GM18951 (cell line): Measurements from ENCODE around the gene ABL2.
A peak's percentile ranks its signal among the peaks of the same experiment; 100 is the strongest.
"Not testable (repeated sequence)": the region's sequence is repeated elsewhere in the genome, so short reads cannot be mapped to it uniquely, and the experiment has no call there.

Experiments used
- POLR2A ChIP-seq: IDR thresholded peaks from 4 replicates; pipeline ENCODE4 v1.6.1; 2011; ENCODE audit warnings: mild to moderate bottlenecking; ENCODE audit not compliant: insufficient read length, insufficient read depth; ENCODE audit errors: extremely low read depth
- in situ Hi-C: fragments of 300-500 bp; cut with MboI; formaldehyde crosslinking; loops from one replicate; pipeline ENCODE4 v1.12.0; 2022; ENCODE audit warnings: low sequenced_read_pairs, mixed read lengths, inconsistent platforms; ENCODE audit not compliant: unreplicated experiment

The ABL2 gene

DNA sequence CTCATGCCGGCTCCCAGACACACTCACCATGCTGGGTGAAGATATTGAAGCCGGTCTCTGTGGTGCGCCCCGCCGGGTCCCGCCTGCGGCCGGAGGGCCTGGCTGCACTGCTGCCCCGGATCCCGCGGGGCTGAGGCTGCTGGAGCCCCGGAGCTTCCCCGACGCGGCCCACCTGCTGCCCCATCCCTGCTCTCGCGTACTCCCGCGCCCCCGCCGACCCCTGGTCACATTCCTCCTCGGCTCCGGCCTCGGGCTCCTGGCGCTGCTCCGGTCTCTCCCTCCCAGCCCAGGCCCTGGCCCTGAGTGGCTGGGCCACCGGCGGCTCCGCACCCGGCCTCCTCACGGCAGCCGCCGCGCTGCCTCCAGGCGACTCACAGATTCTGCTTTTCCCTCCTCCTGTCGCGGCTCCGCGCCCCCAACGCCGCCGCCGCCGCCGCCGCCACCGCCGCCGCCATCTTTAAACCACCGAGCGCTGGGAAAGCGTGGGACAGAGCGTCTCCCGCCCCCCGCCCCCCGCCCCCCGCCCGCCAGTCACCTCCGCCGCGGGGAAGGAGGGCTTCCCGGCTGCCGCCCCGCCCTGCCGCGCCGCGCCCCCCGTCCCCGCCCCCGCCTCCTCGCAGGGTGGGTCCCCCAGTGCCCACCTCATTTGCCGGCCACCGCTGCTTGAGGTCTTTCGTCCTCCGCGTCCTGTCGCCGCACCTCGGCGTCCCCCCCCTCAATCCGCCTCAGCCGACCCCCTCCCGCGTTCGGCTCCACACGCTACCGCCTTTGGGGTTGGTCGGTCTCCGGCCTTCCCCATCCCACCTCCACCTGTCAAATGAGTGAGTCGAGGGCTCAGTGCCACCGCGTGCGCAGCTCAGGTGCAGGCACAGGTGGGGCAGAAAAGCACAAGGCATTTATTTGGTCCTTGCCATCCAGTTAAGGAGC, at the start of gene ABL2:
TSS of gene ABL2 (minus strand) at position 464 of the 927 bp plus-strand sequence. CDS start at position 184, 280 bp downstream.
- in situ Hi-C loops = no loop called here
- TF ChIP-seq POLR2A = peak; percentile 52

- in situ Hi-C loops = no loop called here
- no peak for TF ChIP-seq POLR2A
These were observed 49.4 kb upstream of the ABL2 start for GRCh38 chr1:179278920-179279319.

DNA sequence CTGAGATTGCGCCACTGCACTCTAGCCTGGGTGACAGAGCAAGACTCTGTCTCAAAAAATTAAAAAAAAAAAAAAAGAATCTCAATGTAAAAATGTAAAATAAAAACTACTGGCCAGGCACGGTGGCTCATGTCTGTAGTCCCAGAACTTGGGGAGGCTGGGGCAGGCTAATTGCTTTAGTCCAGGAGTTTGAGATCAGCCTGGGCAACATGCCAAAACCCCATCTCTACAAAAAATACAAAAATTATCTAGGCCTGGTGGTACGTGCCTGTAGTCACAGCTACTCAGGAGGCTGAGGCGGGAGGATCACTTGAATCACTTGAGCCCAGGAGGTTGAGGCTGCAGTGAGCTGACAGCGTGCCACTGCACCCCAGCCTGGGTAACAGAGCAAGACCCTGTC, 44.9 kb upstream of the ABL2 start:
- in situ Hi-C loops = loop anchor here (25.0 kb wide), 1 partner anchor 538 kb away; no protein-coding TSS in a partner anchor

DNA sequence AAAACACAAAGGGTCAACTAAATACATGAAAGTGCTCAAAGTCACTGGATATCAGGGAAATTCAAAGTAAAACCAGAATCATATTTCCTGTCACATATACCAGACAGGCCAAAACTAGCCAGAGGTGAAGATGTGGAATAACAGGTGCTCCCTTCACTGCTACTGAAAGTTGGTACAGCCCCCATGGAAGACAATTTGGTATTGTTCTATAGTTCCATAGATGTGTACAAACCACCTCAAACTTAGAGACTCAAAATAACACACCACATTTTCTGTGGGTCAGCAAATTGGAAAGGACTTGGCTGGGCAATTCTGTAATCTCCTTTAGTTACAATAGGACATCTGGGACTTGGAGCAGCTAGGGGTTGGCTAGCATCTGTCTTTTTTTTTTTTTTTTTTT, 39.6 kb upstream of the ABL2 start:
- no peak for TF ChIP-seq POLR2A
- in situ Hi-C loops = loop anchor here (25.0 kb wide), 1 partner anchor 543 kb away; no protein-coding TSS in a partner anchor

- no peak for TF ChIP-seq POLR2A
- in situ Hi-C loops = loop anchor here (25.0 kb wide), 1 partner anchor 548 kb away; no protein-coding TSS in a partner anchor
These were observed 35.0 kb upstream of the ABL2 start for GRCh38 chr1:179264507-179264906.

DNA sequence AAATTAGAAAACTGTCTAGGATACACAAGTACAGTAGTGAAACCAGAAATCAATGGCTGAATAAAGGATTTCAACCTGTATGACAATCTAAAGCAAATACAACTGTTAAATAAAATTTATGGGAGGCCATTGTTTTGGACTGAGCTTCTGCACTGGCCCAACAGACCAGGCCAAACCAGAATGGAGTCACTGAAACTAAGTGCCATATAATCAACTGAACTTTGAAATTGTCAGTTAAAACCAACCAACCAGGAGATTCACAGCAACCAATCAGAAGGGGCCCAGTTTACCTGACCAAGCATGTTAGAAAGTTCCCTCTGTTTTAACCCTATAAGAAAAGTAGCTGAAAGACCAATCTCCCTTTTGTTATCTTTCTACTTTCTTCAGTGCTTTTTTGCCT, 33.6 kb upstream of the ABL2 start:
- in situ Hi-C loops = loop anchor here (25.0 kb wide), 1 partner anchor 549 kb away; no protein-coding TSS in a partner anchor
- no peak for TF ChIP-seq POLR2A

DNA sequence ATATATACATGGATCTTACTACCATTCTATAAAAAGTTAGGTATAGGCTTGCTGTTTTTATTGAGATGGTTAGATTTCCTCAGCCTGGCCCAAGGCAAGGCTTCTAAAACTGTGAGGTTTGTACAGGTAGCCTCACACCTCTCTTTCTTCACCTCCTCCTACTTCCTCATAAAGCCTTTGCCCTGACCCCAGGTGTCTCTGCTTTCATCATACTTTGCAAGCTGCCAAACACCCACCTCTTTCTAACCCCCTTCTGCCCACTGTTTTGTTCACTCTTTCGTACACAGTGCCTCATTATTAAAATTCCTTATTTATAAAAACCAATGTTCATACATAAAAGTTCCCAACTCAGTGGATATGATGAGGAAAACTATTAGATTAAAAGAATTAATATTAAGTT, 32.7 kb upstream of the ABL2 start:
- no peak for TF ChIP-seq POLR2A
- in situ Hi-C loops = loop anchor here (25.0 kb wide), 1 partner anchor 550 kb away; no protein-coding TSS in a partner anchor

DNA sequence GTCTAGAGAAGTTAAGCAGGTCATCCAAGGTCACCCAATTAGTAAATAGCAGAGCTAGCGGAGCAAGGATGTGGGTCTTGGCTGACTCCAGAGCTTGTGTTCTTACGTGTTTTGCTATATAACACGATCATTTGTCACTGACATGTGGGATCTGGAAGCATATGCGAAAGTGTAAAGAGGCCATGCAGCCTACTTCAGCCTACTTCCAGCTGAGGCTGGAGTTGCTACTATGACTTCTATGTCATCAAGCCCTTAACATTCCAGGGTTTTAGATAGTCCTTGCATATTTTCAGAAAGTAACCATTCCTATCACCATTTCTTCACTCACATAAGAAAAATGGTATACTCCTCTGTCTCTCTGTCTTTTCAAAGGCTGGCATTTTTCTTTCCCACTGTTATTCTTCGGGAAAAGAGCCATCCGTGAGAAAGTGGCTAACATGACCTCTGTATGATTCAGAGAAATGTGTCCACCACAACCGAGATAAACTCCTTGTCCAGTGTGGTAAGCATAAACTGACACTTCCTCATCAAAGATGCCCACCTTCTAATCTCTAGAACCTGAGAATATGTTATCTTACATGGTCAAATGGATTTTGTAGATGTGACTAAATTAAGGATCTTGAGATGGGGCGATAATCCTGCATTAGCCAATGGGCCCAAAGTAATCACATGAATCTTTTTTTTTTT, 24.0 kb upstream of the ABL2 start:
- in situ Hi-C loops = loop anchor here (25.0 kb wide), 1 partner anchor 559 kb away; no protein-coding TSS in a partner anchor
- no peak for TF ChIP-seq POLR2A

GRCh38 chr1:179252606-179253005, 23.1 kb upstream of the ABL2 start:
- in situ Hi-C loops = loop anchor here (25.0 kb wide), 1 partner anchor 560 kb away; no protein-coding TSS in a partner anchor
- no peak for TF ChIP-seq POLR2A

- in situ Hi-C loops = loop anchor here (25.0 kb wide), 1 partner anchor 561 kb away; no protein-coding TSS in a partner anchor
- TF ChIP-seq POLR2A = no peak
These were observed 22.2 kb upstream of the ABL2 start for GRCh38 chr1:179251675-179252074.

DNA sequence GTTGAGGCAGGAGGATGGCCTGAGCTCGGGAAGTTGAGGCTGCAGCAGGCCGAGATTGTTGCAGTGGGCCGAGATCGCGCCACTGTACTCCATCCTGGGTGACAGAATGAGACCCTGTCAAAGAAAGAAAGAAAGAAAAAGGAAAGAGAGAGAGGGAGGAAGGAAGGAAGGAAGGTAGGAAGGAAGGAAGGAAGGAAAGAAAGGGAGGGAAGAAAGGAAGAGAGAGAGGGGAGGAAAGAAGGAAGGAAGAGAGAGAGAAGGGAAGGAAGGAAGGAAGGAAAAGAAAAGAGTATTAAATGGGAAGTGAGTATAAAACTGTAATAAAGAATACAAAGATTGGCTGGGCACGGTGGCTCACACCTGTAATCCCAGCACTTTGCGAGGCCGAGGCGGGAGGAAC, 18.4 kb upstream of the ABL2 start:
- TF ChIP-seq POLR2A = no peak
- in situ Hi-C loops = no loop called here

GRCh38 chr1:179245426-179245825, 15.9 kb upstream of the ABL2 start:
- in situ Hi-C loops = not testable (repeated sequence)

- in situ Hi-C loops = no loop called here
- no peak for TF ChIP-seq POLR2A
These were observed 12.1 kb upstream of the ABL2 start for GRCh38 chr1:179241530-179242097.
